H1 (cell line): Measurements from ENCODE around the gene KRT76. TPM values are rescaled to one million over a fixed set of nuclear protein-coding genes. Genes with fewer than 3 reads are reported as not detected.
A peak's percentile ranks its signal among the peaks of the same experiment; 100 is the strongest.

ENCODE experiments used
- CTCF ChIA-PET: fragments of 300-600 bp; sonication (Branson Sonifier 250); formaldehyde crosslinking; loops from one replicate; lab custom pipeline; 2021; ENCODE audit not compliant: partially characterized antibody; lab: Charles Lee
- POLR2A ChIA-PET: fragments of 300-600 bp; sonication (Branson Sonifier 250); formaldehyde crosslinking; loops from one replicate; lab custom pipeline; 2021; ENCODE audit warnings: inconsistent platforms; ENCODE audit not compliant: partially characterized antibody; lab: Charles Lee
- DNase-seq, 2 experiments: peaks; one replicate each; pipeline versions ENCODE4 v3.0.0 to v3.0.0-alpha.2; 2010 to 2022; ENCODE audit warnings: low spot score in 2 of 2, low read depth in 1 of 2, mixed read lengths in 1 of 2
- FAIRE-seq: peaks from 2 replicates; lab custom pipeline; 2011; peaks lifted over from hg19 to GRCh38; lab: Jason Lieb, UNC
- H2AFZ ChIP-seq: 2 replicates; pipeline ENCODE4 v1.8.1; 2012; ENCODE audit warnings: low read length, inconsistent platforms
- H2AK5ac ChIP-seq: 2 replicates; pipeline ENCODE4 v1.6.1; 2013; ENCODE audit warnings: low read depth, low read length
- H2BK120ac ChIP-seq: replicated peaks from 2 replicates; pipeline ENCODE3; 2013; ENCODE audit warnings: low read depth, low read length, inconsistent platforms
- H2BK12ac ChIP-seq: 2 replicates; pipeline ENCODE4 v1.6.1; 2013; ENCODE audit warnings: low read depth, low read length
- H2BK15ac ChIP-seq: 2 replicates; pipeline ENCODE4 v1.6.1; 2013; ENCODE audit warnings: low read length
- H2BK20ac ChIP-seq: 2 replicates; pipeline ENCODE4 v1.6.1; 2013; ENCODE audit warnings: low read length
- H2BK5ac ChIP-seq: 2 replicates; pipeline ENCODE4 v1.6.1; 2013; ENCODE audit warnings: low read depth, low read length
- H3K14ac ChIP-seq: 2 replicates; pipeline ENCODE4 v1.6.1; 2013; ENCODE audit warnings: inconsistent platforms; ENCODE audit not compliant: insufficient read length
- H3K18ac ChIP-seq: 2 replicates; pipeline ENCODE4 v1.6.1; 2013; ENCODE audit warnings: low read length; ENCODE audit errors: extremely low read depth
- H3K23ac ChIP-seq: 2 replicates; pipeline ENCODE4 v1.6.1; 2013; ENCODE audit warnings: inconsistent platforms; ENCODE audit not compliant: insufficient read length
- H3K23me2 ChIP-seq: 2 replicates; pipeline ENCODE4 v1.6.1; 2013; ENCODE audit warnings: low read depth, low read length
- H3K27ac ChIP-seq: 2 replicates; pipeline ENCODE4 v1.6.1; 2011; ENCODE audit warnings: low read depth, low read length, inconsistent platforms
- H3K27me3 ChIP-seq, 4 experiments: replicated peaks in 1 of 4; 1 replicate in 1 of 4; 2 replicates in 3 of 4; pipeline versions ENCODE4 v1.6.1 to v1.8.1; 2011 to 2013; ENCODE audit warnings: low read length in 3 of 4, mild to moderate bottlenecking in 3 of 4, inconsistent platforms in 2 of 4, mixed read lengths in 2 of 4, moderate library complexity in 1 of 4; ENCODE audit not compliant: control insufficient read depth in 3 of 4, insufficient read depth in 3 of 4; ENCODE audit errors: extremely low read depth in 1 of 4
- H3K36me3 ChIP-seq, 4 experiments: 2 replicates each; pipeline versions ENCODE4 v1.6.1 to v1.8.1; 2011 to 2013; ENCODE audit warnings: mild to moderate bottlenecking in 4 of 4, low read length in 3 of 4, moderate library complexity in 2 of 4, control low read depth in 1 of 4, inconsistent platforms in 1 of 4; ENCODE audit not compliant: insufficient read depth in 4 of 4, control insufficient read depth in 2 of 4
- H3K4ac ChIP-seq: replicated peaks from 2 replicates; pipeline ENCODE3; 2013; ENCODE audit warnings: low read length, low read depth, mixed read lengths, inconsistent platforms; ENCODE audit not compliant: insufficient read length
- H3K4me1 ChIP-seq, 4 experiments: replicated peaks in 1 of 4; 1 replicate in 1 of 4; 2 replicates in 3 of 4; pipeline versions ENCODE4 v1.6.1 to v1.8.1; 2011 to 2013; ENCODE audit warnings: low read length in 3 of 4, inconsistent platforms in 2 of 4, mixed read lengths in 1 of 4; ENCODE audit not compliant: insufficient read depth in 4 of 4, control insufficient read depth in 3 of 4
- H3K4me2 ChIP-seq, 2 experiments: 2 replicates each; pipeline versions ENCODE4 v1.6.1 to v1.8.1; 2011 to 2013; ENCODE audit warnings: low read depth in 2 of 2, low read length in 2 of 2, control low read depth in 1 of 2, inconsistent platforms in 1 of 2, mild to moderate bottlenecking in 1 of 2; ENCODE audit not compliant: insufficient read depth in 1 of 2
- H3K4me3 ChIP-seq, 4 experiments: fragments of 200-600, 300-600 bp in 1 of 4; sonication (generic), shearing (Covaris generic), sonication (Bioruptor Twin) in 1 of 4; 2 replicates each; pipeline versions ENCODE4 v1.5.1 to v1.8.1; 2011 to 2016; ENCODE audit warnings: low read length in 4 of 4, low read depth in 3 of 4, control low read depth in 2 of 4, inconsistent platforms in 2 of 4, mild to moderate bottlenecking in 2 of 4, mixed read lengths in 1 of 4, moderate library complexity in 1 of 4; ENCODE audit not compliant: insufficient read depth in 2 of 4; ENCODE audit errors: extremely low read depth in 1 of 4
- H3K56ac ChIP-seq: replicated peaks from 2 replicates; pipeline ENCODE3; 2013; ENCODE audit warnings: low read depth, mild to moderate bottlenecking, mixed read lengths, low read length, inconsistent platforms; ENCODE audit not compliant: insufficient read length
- H3K79me1 ChIP-seq: 2 replicates; pipeline ENCODE4 v1.6.1; 2013; ENCODE audit warnings: low read depth, low read length, control low read depth
- H3K79me2 ChIP-seq, 2 experiments: 2 replicates each; pipeline versions ENCODE4 v1.6.1 to v1.8.1; 2012 to 2013; ENCODE audit warnings: low read length in 2 of 2, mild to moderate bottlenecking in 2 of 2, inconsistent platforms in 1 of 2; ENCODE audit not compliant: insufficient read depth in 2 of 2, control insufficient read depth in 1 of 2
- H3K9ac ChIP-seq, 4 experiments: replicated peaks in 1 of 4; 1 replicate in 1 of 4; 2 replicates in 3 of 4; pipeline versions ENCODE4 v1.6.1 to v1.8.1; 2011 to 2013; ENCODE audit warnings: low read depth in 3 of 4, low read length in 3 of 4, control low read depth in 2 of 4, mild to moderate bottlenecking in 2 of 4, moderate library complexity in 2 of 4, inconsistent platforms in 1 of 4; ENCODE audit errors: extremely low read depth in 1 of 4
- H3K9me3 ChIP-seq, 2 experiments: 2 replicates each; pipeline versions ENCODE4 v1.6.1 to v1.8.1; 2012 to 2013; ENCODE audit warnings: mild to moderate bottlenecking in 2 of 2, moderate library complexity in 2 of 2, control low read depth in 1 of 2, inconsistent platforms in 1 of 2, low read depth in 1 of 2, low read length in 1 of 2, mixed read lengths in 1 of 2; ENCODE audit not compliant: insufficient read depth in 2 of 2
- H4K20me1 ChIP-seq, 2 experiments: replicated peaks in 1 of 2; 2 replicates each; pipeline versions ENCODE3 to v1.8.1; 2011 to 2013; ENCODE audit warnings: inconsistent platforms in 2 of 2, low read length in 2 of 2, mild to moderate bottlenecking in 1 of 2; ENCODE audit not compliant: insufficient read depth in 2 of 2, control insufficient read depth in 1 of 2
- H4K5ac ChIP-seq: 2 replicates; pipeline ENCODE4 v1.6.1; 2013; ENCODE audit warnings: low read length, low read depth, mixed read lengths, inconsistent platforms; ENCODE audit not compliant: insufficient read length
- H4K8ac ChIP-seq: 2 replicates; pipeline ENCODE4 v1.8.0; 2013; ENCODE audit warnings: mild to moderate bottlenecking, moderate library complexity, low read length, inconsistent platforms; ENCODE audit not compliant: insufficient read depth; ENCODE audit errors: extremely low read depth
- H4K91ac ChIP-seq: replicated peaks from 2 replicates; pipeline ENCODE3; 2013; ENCODE audit warnings: low read length, mixed read lengths, inconsistent platforms; ENCODE audit not compliant: insufficient read length
- ASH2L ChIP-seq: fragments of 200-600, 300-600 bp; sonication (generic); IDR thresholded peaks from one replicate; pipeline ENCODE4 v1.7.1; 2017; ENCODE audit warnings: low read length
- CBX8 ChIP-seq: fragments of 300-800, 300-1000 bp; sonication (generic); IDR thresholded peaks from 2 replicates; pipeline ENCODE4 v1.7.1; 2016; ENCODE audit warnings: low read depth, low read length, borderline replicate concordance
- GABPA ChIP-seq: IDR thresholded peaks from 2 replicates; pipeline ENCODE4 v1.6.1; 2011; ENCODE audit warnings: mild to moderate bottlenecking, low read length, moderate library complexity, borderline replicate concordance; ENCODE audit not compliant: insufficient read depth
- JUND ChIP-seq: IDR thresholded peaks from 2 replicates; pipeline ENCODE4 v1.6.1; 2011; ENCODE audit warnings: mild to moderate bottlenecking, improper control_type of control experiment, low read length
- RAD21 ChIP-seq, 2 experiments: IDR thresholded peaks in 1 of 2; conservative IDR thresholded peaks in 1 of 2; 2 replicates each; pipeline ENCODE4 v1.6.1; 2011; ENCODE audit warnings: low read depth in 2 of 2, low read length in 2 of 2, improper control_type of control experiment in 1 of 2, inconsistent platforms in 1 of 2, mild to moderate bottlenecking in 1 of 2, moderate library complexity in 1 of 2
- SIN3A ChIP-seq, 2 experiments: IDR thresholded peaks in 1 of 2; conservative IDR thresholded peaks in 1 of 2; 2 replicates each; pipeline ENCODE4 v1.6.1; 2011 to 2012; ENCODE audit warnings: low read length in 2 of 2, improper control_type of control experiment in 1 of 2, low read depth in 1 of 2, mild to moderate bottlenecking in 1 of 2
- SIRT6 ChIP-seq: IDR thresholded peaks from one replicate; pipeline ENCODE4 v1.7.1; 2012; ENCODE audit warnings: low read length, inconsistent platforms
- SP2 ChIP-seq: IDR thresholded peaks from 2 replicates; pipeline ENCODE4 v1.6.1; 2012; ENCODE audit warnings: mild to moderate bottlenecking, low read length, inconsistent platforms
- SRF ChIP-seq: IDR thresholded peaks from 2 replicates; pipeline ENCODE4 v1.6.1; 2011; ENCODE audit warnings: mild to moderate bottlenecking, low read depth, low read length, moderate library complexity
- TAF1 ChIP-seq: IDR thresholded peaks from 2 replicates; pipeline ENCODE4 v1.6.1; 2011; ENCODE audit warnings: mild to moderate bottlenecking, low read depth, low read length
- TBP ChIP-seq: IDR thresholded peaks from 2 replicates; pipeline ENCODE4 v1.6.1; 2011; ENCODE audit warnings: low read depth, low read length, improper control_type of control experiment
- WGBS, 2 experiments: shearing (Covaris generic) in 1 of 2; methylation state at CpG; one replicate each; pipeline versions ENCODE4 v1.1.6 to v1.1.7; 2013 to 2015; ENCODE audit warnings: low lambda C conversion rate in 2 of 2, mixed read lengths in 2 of 2, inconsistent platforms in 1 of 2, low coverage in 1 of 2, missing lambda C conversion rate in 1 of 2; ENCODE audit not compliant: insufficient replicate concordance in 2 of 2, insufficient coverage in 1 of 2, insufficient read length in 1 of 2; ENCODE audit errors: extremely low coverage in 1 of 2, missing lambda C conversion rate in 1 of 2; 5-methylcytosine and 5-hydroxymethylcytosine counted together
- polyA plus RNA-seq, 7 experiments: library from polyadenylated mRNA; depleted of rRNA in 3 of 7; stranded (reverse) in 5 of 7; unstranded in 2 of 7; fragments of >200 nt in 5 of 7; fragments of 200-250 nt in 2 of 7; gene quantifications; 1 replicate in 5 of 7; 2 replicates in 1 of 7; 4 replicates in 1 of 7; pipeline versions ENCODE4 v1.2.1 to v1.2.3, GENCODE V29; 2011 to 2013; ENCODE audit warnings: missing spikeins in 2 of 7, mixed read lengths in 2 of 7
- total RNA-seq: library from RNA; stranded (reverse); fragmentation: NEBNext Ultra II Directional; extraction: Animal tissue kit (Norgen Biotek cat#: 25700); gene quantifications from 2 replicates; pipeline ENCODE4 v1.2.1, GENCODE V29; 2021

Gene KRT76
- total and polyA plus RNA-seq, 2 of the 8 experiments (the other 6 are each of a cell fraction or from before 2014, with no cell fraction given): not detected

DNA sequence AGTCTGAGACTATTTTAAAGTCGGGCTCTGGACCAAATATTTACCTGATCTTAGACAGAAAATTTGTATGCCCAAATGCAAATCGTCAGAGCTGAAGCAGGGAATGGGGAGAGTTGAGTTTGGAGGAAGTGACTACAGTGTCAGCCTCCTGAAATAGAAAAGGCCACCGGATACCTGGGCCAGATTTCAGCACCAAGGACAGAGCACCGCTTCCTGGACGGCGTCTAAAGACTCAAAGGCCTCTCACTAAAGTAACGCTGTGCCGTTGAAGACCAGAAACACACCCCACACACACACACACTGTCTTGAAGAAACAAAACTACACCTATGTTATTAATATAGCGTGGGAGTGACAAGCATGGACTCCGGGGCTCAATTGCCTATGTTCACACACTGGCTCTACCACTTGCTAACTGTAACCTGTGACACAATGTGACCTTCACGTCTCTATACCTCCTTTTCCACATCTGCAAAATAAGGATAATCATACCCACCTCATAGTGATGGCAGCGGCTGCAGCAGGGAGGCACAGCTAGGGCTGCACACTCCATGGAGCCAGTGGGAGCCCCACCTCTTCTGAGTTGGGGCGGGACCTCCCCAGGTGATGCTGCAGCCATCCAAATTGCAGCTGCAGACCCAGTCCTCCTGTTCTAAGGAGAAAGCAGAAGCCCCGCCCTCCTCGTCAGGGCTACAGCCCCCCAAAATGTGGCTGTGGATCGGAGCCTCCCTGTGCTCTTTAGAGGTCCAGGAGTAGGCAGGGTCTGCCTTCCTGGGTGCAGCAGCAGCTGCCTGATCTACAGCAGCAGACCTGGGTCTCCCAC is 35.6 kb downstream of the KRT76 start:
- Histone ChIP-seq H2BK12ac (no peak overlapping the region), H3K9me3 (no peaks in the 10 kb centered on the region), H3K9ac (no peak overlapping the region), H2BK120ac (no peak overlapping the region), H3K23me2 (no peaks in the 10 kb centered on the region), H3K18ac (no peak overlapping the region), H4K20me1 (no peaks in the 10 kb centered on the region), H2BK5ac (no peak overlapping the region), H2AFZ (no peak overlapping the region), H3K27ac (no peak overlapping the region), H2BK20ac (no peak overlapping the region), H4K5ac (no peak overlapping the region), H3K4me1 (no peaks in the 10 kb centered on the region), H3K56ac (no peak overlapping the region), H3K14ac (no peak overlapping the region), H3K4me2 (no peak overlapping the region), H4K8ac (no peak overlapping the region; the same call in 1 of the 2 replicates), H3K23ac (no peak overlapping the region), H3K4me3 (no peak overlapping the region), H4K91ac (no peak overlapping the region), H2AK5ac (no peak overlapping the region), H3K79me2 (no peaks in the 10 kb centered on the region), H3K27me3 (no peaks in the 10 kb centered on the region; a peak in 2 of 7 replicates), H3K36me3 (no peaks in the 10 kb centered on the region), H2BK15ac (no peak overlapping the region), H3K79me1 (no peaks in the 10 kb centered on the region), H3K4ac (no peak overlapping the region)
- whole genome bisulfite sequencing, 2 experiments: 29% methylated on average over 16 of the region's 16 CpGs; no CpG with 5 or more reads in 1 of the 2 experiments
- DNase-seq: peak; percentile 34 to 90
- POLR2A ChIA-PET: no interaction called here
- CTCF ChIA-PET: interaction anchor here (0.8 to 1.3 kb wide), 2 partner anchors 39 to 239 kb away, joined by 3 to 4 read pairs; no protein-coding TSS in a partner anchor
- peak; percentile 91 for FAIRE-seq
- no peak for TF ChIP-seq SP2
- no peak for TF ChIP-seq ASH2L
- 0 out of 4 replicates have a peak, but pooled peaks of 1 of the 2 experiments have one; percentile 11 for TF ChIP-seq RAD21 (IDR thresholded peaks at IDR 0.05 in 1 of 2, conservative IDR thresholded peaks at IDR 0.05 in 1 of 2; ENCODE audit: low read depth in 2 of 2, low read length in 2 of 2)
- TF ChIP-seq TAF1: no peak
- no peak for TF ChIP-seq JUND
- no peak for TF ChIP-seq SIRT6
- TF ChIP-seq TBP: no peak
- TF ChIP-seq SRF: no peak
- TF ChIP-seq CBX8: no peak
- 0 out of 4 replicates have a peak, but pooled peaks have one; percentile 30 to 81 for TF ChIP-seq SIN3A (conservative IDR thresholded peaks at IDR 0.05 in 1 of 2, IDR thresholded peaks at IDR 0.05 in 1 of 2; ENCODE audit: low read depth in 1 of 2, low read length in 2 of 2)
- peak; percentile 38; the same call in 1 of the 2 replicates for TF ChIP-seq GABPA
